Measurements from ENCODE around the gene C15orf39. TPM values are rescaled to one million over a fixed set of nuclear protein-coding genes. Genes with fewer than 3 reads are reported as not detected.

The C15orf39 gene
- polyA plus RNA-seq, 1 donor from 2014 or later = not detected

DNA sequence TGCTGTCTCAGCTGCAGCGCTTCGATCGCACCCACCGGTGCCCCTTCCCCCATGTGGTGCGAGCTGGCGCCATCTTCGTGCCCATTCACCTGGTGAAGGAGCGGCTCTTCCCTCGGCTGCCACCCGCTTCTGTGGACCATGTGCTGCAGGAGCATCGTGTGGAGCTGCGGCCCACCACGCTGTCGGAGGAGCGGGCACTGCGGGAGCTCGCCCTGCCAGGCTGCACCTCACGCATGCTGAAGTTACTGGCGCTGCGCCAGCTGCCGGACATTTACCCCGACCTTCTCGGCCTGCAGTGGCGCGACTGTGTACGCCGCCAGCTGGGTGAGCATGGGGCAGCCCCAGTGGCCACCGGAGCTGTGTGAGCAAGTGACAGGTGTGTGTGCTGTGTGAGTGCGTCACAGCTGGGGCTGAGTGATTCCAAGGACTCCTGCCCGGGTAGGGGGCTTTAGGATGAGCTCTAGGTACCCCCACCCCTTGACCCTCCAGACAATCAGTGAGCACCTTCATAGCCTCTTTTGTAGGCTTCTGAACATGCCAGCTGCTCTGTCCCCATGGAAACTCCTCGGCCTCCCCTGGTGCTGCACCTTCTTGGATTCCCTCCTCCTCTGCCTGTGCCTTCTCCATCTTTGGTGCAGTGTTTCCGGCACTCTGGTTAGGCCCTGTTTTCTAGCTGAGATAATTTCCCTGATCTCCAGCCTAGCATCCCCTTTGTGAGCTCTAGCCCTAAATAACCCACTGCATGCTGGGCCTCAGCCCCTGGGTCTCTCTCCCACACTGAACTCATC is 7.0 kb downstream of the C15orf39 start:
- H3K4me2 ChIP-seq (ENCODE audit: low read length) = no peak overlapping the region
- no peak overlapping the region for H3K27ac ChIP-seq (ENCODE audit: low read length)
- H3K4me3 ChIP-seq (ENCODE audit: low read length) = no peak overlapping the region
- H3K36me3 ChIP-seq (ENCODE audit: insufficient read depth, low read length) = no peaks in the 10 kb centered on the region
- no peak overlapping the region for H3K9ac ChIP-seq (ENCODE audit: low read length)
- no peaks in the 10 kb centered on the region for H4K20me1 ChIP-seq (ENCODE audit: insufficient read depth)
- no peak overlapping the region for H2AFZ ChIP-seq (ENCODE audit: low read depth, low read length)
- no peaks in the 10 kb centered on the region for H3F3A ChIP-seq (ENCODE audit: insufficient read depth, low read length, poor library complexity, severe bottlenecking)
- H3K79me2 ChIP-seq (replicated peaks; ENCODE audit: insufficient read depth, low read length) = no peaks in the 10 kb centered on the region
- H3K9me2 ChIP-seq (ENCODE audit: insufficient read depth, low read length) = no peaks in the 10 kb centered on the region
- no peaks in the 10 kb centered on the region for H3K9me3 ChIP-seq (ENCODE audit: low read length)
- TF ChIP-seq, protein P1, sequence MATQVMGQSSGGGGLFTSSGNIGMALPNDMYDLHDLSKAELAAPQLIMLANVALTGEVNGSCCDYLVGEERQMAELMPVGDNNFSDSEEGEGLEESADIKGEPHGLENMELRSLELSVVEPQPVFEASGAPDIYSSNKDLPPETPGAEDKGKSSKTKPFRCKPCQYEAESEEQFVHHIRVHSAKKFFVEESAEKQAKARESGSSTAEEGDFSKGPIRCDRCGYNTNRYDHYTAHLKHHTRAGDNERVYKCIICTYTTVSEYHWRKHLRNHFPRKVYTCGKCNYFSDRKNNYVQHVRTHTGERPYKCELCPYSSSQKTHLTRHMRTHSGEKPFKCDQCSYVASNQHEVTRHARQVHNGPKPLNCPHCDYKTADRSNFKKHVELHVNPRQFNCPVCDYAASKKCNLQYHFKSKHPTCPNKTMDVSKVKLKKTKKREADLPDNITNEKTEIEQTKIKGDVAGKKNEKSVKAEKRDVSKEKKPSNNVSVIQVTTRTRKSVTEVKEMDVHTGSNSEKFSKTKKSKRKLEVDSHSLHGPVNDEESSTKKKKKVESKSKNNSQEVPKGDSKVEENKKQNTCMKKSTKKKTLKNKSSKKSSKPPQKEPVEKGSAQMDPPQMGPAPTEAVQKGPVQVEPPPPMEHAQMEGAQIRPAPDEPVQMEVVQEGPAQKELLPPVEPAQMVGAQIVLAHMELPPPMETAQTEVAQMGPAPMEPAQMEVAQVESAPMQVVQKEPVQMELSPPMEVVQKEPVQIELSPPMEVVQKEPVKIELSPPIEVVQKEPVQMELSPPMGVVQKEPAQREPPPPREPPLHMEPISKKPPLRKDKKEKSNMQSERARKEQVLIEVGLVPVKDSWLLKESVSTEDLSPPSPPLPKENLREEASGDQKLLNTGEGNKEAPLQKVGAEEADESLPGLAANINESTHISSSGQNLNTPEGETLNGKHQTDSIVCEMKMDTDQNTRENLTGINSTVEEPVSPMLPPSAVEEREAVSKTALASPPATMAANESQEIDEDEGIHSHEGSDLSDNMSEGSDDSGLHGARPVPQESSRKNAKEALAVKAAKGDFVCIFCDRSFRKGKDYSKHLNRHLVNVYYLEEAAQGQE (IDR thresholded peaks at IDR 0.05; ENCODE audit: borderline replicate concordance) = no peak
- TF ChIP-seq, protein P2, sequence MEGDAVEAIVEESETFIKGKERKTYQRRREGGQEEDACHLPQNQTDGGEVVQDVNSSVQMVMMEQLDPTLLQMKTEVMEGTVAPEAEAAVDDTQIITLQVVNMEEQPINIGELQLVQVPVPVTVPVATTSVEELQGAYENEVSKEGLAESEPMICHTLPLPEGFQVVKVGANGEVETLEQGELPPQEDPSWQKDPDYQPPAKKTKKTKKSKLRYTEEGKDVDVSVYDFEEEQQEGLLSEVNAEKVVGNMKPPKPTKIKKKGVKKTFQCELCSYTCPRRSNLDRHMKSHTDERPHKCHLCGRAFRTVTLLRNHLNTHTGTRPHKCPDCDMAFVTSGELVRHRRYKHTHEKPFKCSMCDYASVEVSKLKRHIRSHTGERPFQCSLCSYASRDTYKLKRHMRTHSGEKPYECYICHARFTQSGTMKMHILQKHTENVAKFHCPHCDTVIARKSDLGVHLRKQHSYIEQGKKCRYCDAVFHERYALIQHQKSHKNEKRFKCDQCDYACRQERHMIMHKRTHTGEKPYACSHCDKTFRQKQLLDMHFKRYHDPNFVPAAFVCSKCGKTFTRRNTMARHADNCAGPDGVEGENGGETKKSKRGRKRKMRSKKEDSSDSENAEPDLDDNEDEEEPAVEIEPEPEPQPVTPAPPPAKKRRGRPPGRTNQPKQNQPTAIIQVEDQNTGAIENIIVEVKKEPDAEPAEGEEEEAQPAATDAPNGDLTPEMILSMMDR (IDR thresholded peaks at IDR 0.05; ENCODE audit: poor library complexity, severe bottlenecking) = no peak
- no peak for TF ChIP-seq SMC3 (conservative IDR thresholded peaks at IDR 0.05; ENCODE audit: poor library complexity)
- no peaks in the 10 kb centered on the region for H3K27me3 ChIP-seq (ENCODE audit: insufficient read depth, low read depth, low read length)

DNA sequence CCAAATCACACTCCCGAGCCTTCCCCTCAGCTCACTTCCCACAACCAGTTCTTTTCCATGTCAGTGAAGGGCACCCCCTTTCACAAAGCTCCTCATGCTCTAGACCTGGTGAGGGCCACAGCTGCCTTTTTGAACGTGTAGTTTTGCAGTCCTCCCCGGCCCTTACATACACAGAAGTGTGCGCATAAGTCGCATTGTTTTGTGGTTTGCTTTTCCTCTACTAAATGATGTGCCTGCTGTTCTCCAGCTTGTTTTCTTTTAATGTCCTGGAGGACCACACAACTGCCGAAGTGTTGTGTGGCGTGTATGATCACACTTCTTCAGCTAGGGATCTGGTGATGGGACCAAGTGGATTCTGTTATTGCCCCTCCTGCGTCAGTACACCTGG is 7.6 kb downstream of the C15orf39 start:
- Histone ChIP-seq H4K20me1 (ENCODE audit: insufficient read depth) (no peaks in the 10 kb centered on the region), H3K4me3 (ENCODE audit: low read length) (no peak overlapping the region), H3K27ac (ENCODE audit: low read length) (no peak overlapping the region), H3K27me3 (ENCODE audit: insufficient read depth, low read depth, low read length) (no peaks in the 10 kb centered on the region), H3K4me2 (ENCODE audit: low read length) (no peak overlapping the region), H3K9me2 (ENCODE audit: insufficient read depth, low read length) (no peaks in the 10 kb centered on the region), H3K9me3 (ENCODE audit: low read length) (no peaks in the 10 kb centered on the region), H3K9ac (ENCODE audit: low read length) (no peak overlapping the region), H2AFZ (ENCODE audit: low read depth, low read length) (no peak overlapping the region), H3K79me2 (replicated peaks; ENCODE audit: insufficient read depth, low read length) (no peaks in the 10 kb centered on the region), H3K36me3 (ENCODE audit: insufficient read depth, low read length) (no peaks in the 10 kb centered on the region), H3F3A (ENCODE audit: insufficient read depth, low read length, poor library complexity, severe bottlenecking) (no peaks in the 10 kb centered on the region)
- no peak for TF ChIP-seq POLR2AphosphoS5 (IDR thresholded peaks at IDR 0.05)
- TF ChIP-seq MXI1 (conservative IDR thresholded peaks at IDR 0.05; ENCODE audit: poor library complexity, severe bottlenecking) = no peak
- TF ChIP-seq, protein P2 (IDR thresholded peaks at IDR 0.05; ENCODE audit: poor library complexity, severe bottlenecking) = no peak
- no peak for TF ChIP-seq RAD21 (conservative IDR thresholded peaks at IDR 0.05)
- TF ChIP-seq SMC3 (conservative IDR thresholded peaks at IDR 0.05; ENCODE audit: poor library complexity) = no peak
- no peak for TF ChIP-seq EZH2 (IDR thresholded peaks at IDR 0.05; ENCODE audit: borderline replicate concordance, insufficient read depth, low read length, poor library complexity, severe bottlenecking)
- TF ChIP-seq, protein P1 (IDR thresholded peaks at IDR 0.05; ENCODE audit: borderline replicate concordance) = no peak
- no peak for TF ChIP-seq TAF1 (IDR thresholded peaks at IDR 0.05; ENCODE audit: low read depth)
- no peak for TF ChIP-seq EP300 (conservative IDR thresholded peaks at IDR 0.05; ENCODE audit: poor library complexity, severe bottlenecking)

Measured in neural cell (in vitro differentiated cells).